Activated T-helper 1 cell treated with Interleukin-2 at 50 U/mL for 16 hours (primary cell): Measurements from ENCODE around the gene GOT1.

Experiments used
- DNase-seq: peaks from one replicate; pipeline ENCODE4 v3.0.0-alpha.2; 2020; ENCODE audit warnings: low read depth

The GOT1 gene

DNA sequence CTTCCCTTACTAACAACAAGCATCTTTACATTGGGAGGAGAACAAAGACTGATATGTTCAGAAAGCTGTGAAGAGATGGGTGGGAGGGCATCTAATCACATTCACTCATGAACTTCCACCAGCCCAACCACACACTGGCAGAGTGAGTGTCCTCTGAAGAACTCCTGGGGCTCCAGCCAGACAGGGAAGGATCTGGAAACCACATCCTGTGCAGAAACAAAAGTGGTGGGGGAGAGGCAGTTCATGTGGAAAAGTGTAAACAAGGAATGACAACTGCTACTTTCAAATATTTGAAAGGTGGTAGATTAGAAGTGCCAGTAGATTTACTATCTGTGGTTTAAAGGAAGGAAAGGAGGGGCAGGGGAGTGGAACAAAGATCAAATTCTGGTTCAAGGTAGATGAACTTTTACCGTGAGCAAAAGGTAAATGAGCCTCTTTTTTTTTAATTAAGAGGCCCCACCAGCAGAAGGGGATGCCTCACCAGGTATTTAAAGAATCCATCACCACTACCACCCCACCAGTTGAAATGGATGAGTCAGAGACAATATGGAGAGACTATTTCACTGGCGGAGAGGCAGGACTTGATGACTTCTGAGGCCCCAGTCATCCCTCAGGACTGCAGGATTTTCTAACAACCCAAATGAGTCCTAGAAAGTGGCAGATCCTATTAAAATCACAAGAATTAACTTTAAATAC, 34.5 kb downstream of the GOT1 start:
- no peak for DNase-seq

GRCh38 chr10:99394761-99395386, 35.5 kb downstream of the GOT1 start:
- no peak for DNase-seq

GRCh38 chr10:99394256-99394655, 36.2 kb downstream of the GOT1 start:
- no peak for DNase-seq

DNA sequence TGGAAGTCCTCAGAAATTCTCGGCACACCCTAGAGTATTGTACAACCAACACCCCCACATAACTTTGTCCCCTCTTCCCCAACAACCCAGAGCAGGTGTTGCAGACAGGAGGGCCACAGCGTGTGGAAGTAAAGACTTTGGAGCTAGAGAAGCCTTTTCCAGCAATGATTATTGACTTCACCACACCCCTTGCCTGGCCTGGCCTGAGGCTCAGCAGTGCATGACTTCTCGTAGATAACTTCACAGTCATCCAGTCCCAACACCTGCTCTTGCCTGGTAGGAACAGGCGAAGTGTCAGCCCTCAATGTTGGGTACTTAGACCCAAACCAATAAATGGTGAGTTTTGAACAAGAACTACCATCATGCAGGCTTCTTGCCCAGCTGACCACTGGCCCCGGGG, 36.7 kb downstream of the GOT1 start:
- DNase-seq, result no peak

DNA sequence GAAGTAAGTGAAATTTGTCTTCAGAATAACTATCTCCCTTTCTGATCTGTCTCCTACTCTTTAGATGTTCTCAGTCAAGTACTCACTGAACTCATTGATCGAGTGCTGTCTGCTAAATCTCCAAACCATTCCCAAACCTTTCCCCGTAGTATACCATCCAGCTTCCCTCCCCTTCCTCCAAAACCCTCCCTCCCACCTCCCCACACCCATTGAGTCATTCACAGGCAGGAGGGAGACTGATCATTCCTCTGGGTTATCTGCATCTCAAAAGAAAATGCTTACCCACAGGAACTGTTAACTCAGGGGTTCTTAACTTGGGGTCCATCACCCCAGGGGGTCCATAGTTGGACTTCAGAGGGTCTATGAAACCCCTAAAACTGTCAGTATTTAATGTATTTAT, 37.4 kb downstream of the GOT1 start:
- DNase-seq, result no peak

GRCh38 chr10:99391346-99391745, 39.1 kb downstream of the GOT1 start:
- no peak for DNase-seq

GRCh38 chr10:99389729-99390480, 40.5 kb downstream of the GOT1 start:
- DNase-seq, result no peak

DNA sequence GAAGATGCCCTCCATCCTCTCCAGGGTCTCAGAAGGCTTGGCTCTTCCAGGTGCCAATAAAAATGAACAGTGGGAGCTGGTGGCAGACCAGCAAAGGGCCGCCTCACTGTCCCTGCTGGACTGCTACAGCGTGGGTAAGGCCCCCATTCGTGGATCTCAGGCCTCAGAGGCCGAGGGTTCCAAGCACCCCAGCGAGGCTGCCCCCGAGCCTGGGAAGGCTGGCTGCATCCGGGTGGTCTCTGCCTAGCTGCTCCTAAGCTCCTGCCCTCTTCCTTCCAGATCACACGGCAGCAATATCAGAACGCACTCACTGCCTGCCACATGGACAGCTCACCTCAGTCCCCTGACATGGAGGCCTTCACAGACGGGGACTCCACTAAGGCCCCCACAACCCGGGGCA, 42.9 kb downstream of the GOT1 start:
- DNase-seq, result no peak

DNA sequence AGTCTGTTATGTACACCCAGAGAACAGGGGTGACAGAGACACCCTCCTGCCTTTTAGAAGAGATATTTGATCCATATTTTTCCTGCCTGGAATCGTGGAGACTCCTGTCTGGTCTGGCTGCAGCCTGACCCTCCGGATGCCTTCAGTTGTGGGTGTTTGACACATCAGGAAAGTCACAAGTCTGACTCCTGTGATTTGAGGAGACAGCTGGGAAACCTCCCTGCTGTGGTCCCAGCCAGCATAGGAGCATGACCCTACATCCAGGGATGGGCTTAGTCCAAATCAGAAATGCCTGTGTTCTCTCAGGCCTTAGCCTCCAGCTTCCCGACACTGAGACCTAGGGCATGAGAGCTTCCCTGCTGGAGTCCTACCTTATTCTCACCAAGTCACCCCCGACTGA, 43.4 kb downstream of the GOT1 start:
- no peak for DNase-seq

DNA sequence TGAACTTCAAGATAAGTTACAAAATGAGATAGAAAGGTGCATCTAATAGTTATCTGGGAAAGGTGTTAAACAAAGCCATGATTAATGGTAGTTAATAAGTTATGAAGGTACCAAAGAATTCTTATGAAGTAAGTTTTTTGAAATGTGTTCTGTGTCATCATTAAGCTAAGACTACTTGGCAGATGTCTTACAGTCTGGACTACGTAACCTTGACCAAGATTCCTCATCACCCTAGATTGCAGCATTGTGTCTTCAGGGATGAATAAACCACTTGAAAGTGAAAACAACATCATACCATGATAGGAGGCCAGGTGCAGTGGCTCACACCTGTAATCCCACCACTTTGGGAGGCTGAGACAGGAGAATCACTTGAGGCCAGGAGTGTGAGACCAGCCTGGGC, 48.2 kb downstream of the GOT1 start:
- DNase-seq, result no peak

DNA sequence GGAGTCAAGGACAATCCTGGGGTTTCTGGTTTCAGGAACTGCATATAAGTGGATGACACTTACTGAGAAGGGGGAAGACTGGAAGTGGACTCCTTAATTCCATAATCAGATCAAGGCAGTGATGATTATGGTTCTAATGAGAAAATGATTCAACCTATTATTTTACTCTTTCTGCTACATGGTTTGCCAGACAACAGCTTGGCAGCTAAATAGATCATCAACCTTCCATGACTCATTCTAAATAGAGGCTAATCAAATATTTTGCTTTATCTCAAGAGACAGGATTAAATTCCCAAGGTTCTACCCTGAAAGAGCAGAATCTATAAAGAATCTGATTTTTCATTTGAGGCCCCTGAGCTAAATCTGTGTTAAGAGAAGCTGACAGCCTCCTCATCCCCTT, 55.0 kb downstream of the GOT1 start:
- no peak for DNase-seq

DNA sequence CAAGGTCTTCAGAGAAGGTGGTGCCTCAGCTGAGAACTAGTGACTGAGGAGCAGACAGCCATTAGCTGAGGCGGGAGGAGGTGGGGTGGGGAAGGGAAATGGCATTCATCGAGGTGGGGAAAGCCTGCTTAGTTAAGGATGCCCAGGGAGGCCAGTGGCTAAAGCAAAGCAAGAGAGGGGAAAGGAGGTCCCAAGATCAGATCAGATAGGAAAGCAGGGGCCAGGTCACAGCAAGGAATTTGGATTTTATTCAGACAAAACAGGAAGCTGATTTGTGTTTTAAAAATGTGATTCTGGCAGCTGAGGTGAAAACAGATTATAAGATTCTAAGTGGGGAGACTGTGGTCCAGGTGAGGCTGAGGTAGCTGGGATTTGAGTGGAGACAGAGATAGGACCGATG, 55.5 kb downstream of the GOT1 start:
- no peak for DNase-seq

DNA sequence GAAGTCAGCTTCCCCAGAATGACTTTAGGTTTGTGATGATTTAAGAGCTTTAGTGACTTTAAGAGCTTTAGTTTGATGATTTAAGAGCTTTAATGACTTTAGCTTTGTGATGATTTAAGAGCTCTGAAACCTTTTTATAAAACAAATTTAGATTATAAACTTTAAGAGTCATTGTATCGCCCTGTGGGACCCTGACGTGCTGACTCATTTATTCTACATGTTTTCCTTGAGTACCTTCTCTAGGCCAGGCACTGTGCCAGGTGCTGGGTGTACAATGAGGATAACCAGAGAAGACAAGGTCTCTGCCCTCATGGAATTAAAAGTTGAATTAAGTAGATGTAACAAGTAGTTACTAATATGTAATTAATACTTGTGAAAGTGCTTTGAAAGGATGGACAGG, 55.9 kb downstream of the GOT1 start:
- DNase-seq, result no peak

GRCh38 chr10:99372546-99373271, 57.7 kb downstream of the GOT1 start:
- DNase-seq, result no peak

DNA sequence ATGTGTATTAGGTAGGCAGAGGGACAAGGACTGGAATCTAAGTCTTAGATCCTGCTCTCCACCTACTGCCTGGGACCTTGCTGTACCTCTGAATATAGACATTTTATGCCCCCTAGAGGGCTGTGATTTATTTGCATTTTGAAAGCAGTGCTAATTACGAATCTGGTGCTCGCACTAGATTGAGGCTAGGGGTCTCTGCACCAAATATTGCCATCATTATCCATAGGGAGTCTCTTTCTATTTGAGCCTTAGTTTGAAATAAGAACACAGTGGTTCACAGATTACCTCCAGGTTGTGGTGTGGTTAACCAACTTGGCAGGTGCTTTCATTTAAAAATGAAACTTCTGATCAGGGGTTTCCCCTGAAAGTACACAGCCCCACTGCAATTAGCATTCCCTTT, 59.4 kb downstream of the GOT1 start:
- no peak for DNase-seq

DNA sequence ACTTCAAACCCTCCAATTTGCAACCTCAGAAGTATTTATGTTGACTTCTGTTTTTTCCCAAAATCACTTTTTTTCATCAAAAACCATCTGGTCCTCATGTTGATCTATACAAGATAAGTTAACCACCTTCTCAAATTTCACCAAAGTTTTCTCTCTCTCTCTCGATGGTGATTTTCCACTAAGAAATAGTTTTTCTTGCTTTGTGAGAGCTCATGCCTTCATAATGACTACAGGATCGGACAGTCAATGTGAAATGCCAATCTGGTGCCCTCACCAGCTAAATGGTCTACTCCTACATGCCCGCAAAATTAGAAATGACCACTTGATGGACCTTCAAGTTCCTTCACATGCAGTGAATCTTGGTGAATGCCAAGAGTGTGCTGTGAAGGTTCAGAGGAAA, 60.9 kb downstream of the GOT1 start:
- DNase-seq, result no peak

GRCh38 chr10:99369126-99369525, 61.3 kb downstream of the GOT1 start:
- no peak for DNase-seq

DNA sequence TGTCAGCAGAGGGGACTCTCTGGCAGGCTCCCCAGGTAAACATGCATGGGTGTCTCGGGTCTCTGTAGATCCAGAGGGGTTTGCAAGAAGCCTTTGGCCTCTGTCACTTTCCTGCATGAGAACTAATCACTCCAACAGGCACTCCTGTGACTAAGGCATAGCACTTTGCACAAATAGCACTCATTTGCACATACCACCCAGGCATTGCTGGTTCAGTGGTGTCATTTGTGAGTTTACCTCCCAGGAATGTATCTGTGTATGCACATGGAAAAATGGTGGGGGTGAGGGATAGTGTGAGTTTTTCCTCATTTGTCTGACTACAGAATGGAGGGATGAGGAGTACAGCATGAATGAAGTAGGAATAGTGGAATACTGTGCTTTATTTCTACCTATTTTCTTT, 61.8 kb downstream of the GOT1 start:
- no peak for DNase-seq

DNA sequence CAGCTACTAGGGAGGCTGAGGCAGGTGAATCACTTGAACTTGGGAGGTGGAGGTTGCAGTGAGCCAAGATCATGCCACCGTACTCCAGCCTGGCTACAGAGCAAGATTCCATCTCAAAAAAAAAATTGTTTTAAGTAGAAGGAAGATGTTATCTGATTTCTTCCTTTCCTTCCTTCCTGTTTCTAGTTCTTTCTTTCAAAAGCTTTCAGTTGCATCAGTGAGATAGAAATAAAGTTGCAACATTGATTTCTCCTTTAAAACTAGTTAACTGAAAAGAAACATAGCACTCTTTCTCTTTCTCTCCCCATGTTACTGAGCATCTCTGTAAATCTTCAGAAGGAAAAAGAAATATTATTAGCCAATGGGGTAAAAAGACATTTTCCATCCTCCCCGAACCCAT, 63.8 kb downstream of the GOT1 start:
- DNase-seq, result no peak

- DNase-seq, result no peak
Observed at GRCh38 chr10:99365736-99366135, 64.7 kb downstream of the GOT1 start.

- no peak for DNase-seq
Observed at GRCh38 chr10:99365311-99365710, 65.1 kb downstream of the GOT1 start.

DNA sequence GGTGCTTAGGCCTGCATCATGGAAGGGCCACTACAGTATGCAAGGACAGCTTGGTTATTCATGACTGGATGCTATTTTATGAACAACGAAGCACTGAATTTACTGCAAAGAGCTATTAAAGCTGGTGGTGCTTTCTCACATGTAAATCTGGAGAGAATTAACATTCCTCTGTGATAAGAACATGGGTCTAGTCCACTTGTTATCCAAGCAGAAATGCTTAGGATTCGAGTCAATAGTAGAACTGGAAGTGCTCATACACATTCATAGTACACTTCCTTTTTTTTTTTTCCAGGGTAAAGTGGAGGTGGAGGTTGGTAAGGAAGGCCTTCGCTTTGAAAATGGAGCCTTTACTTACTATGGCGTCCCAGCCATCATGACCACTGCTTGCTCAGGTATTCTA, 66.3 kb downstream of the GOT1 start:
- DNase-seq, result no peak

- DNase-seq, result no peak
Observed at GRCh38 chr10:99360934-99361333, 69.5 kb downstream of the GOT1 start.
